HEK293 (cell line): ENCODE data around the gene SMIM7.
A peak's percentile ranks its signal among the peaks of the same experiment; 100 is the strongest.

ENCODE experiments used
- CTCF ChIA-PET: fragments of 350-600 bp; formaldehyde crosslinking; extraction: SDS; loops from one replicate; lab custom pipeline; 2021; ENCODE audit warnings: antibody characterized with exemption; lab: Yijun Ruan, JAX
- POLR2A ChIA-PET: fragments of 300-600 bp; formaldehyde crosslinking; extraction: SDS; loops from one replicate; lab custom pipeline; 2020; ENCODE audit warnings: antibody characterized with exemption, inconsistent platforms; lab: Yijun Ruan, JAX
- H3K27ac ChIP-seq: fragments of 200-500 bp; sonication (Bioruptor generic); 2 replicates; pipeline ENCODE4 v1.5.1; 2014; ENCODE audit warnings: low read depth, low read length, control low read depth, inconsistent platforms; ENCODE audit errors: extremely low read depth
- H3K36me3 ChIP-seq, 2 experiments: fragments of 200-500 bp in 1 of 2; sonication (Bioruptor generic) in 1 of 2; 1 replicate in 1 of 2; 2 replicates in 1 of 2; pipeline ENCODE4 v1.5.1; 2014 to 2017; ENCODE audit warnings: inconsistent platforms in 2 of 2, low read length in 2 of 2; ENCODE audit not compliant: control insufficient read depth in 2 of 2, insufficient read depth in 1 of 2
- H3K4me1 ChIP-seq: fragments of 200-500 bp; sonication (Bioruptor generic); 2 replicates; pipeline ENCODE4 v1.5.1; 2014; ENCODE audit warnings: mild to moderate bottlenecking, low read length, inconsistent platforms; ENCODE audit not compliant: control insufficient read depth, insufficient read depth
- H3K4me3 ChIP-seq: 2 replicates; pipeline ENCODE4 v1.5.1; 2011; ENCODE audit warnings: low read depth, mild to moderate bottlenecking, control low read depth, low read length, moderate library complexity
- H3K9me3 ChIP-seq: fragments of 200-500 bp; sonication (Bioruptor generic); 2 replicates; pipeline ENCODE4 v1.5.1; 2014; ENCODE audit warnings: low read depth, low read length, inconsistent platforms; ENCODE audit not compliant: control insufficient read depth, insufficient read depth
- BCL11B ChIP-seq: fragments of 450-650 bp; formaldehyde crosslinking; IDR thresholded peaks from 2 replicates; pipeline ENCODE4 v1.5.1; 2016; ENCODE audit warnings: low read depth, missing biosample characterization, missing genetic modification characterization
- EGR2 ChIP-seq: fragments of 450-650 bp; formaldehyde crosslinking; IDR thresholded peaks from 2 replicates; pipeline ENCODE4 v1.5.1; 2016; ENCODE audit warnings: low read depth, missing biosample characterization, missing genetic modification characterization
- GLI4 ChIP-seq: fragments of 450-650 bp; formaldehyde crosslinking; IDR thresholded peaks from 2 replicates; pipeline ENCODE4 v1.5.1; 2016; ENCODE audit warnings: missing biosample characterization, missing genetic modification characterization
- KLF7 ChIP-seq: fragments of 450-650 bp; formaldehyde crosslinking; IDR thresholded peaks from 2 replicates; pipeline ENCODE4 v1.5.1; 2016; ENCODE audit warnings: missing biosample characterization, missing genetic modification characterization, borderline replicate concordance
- KLF8 ChIP-seq: fragments of 450-650 bp; formaldehyde crosslinking; IDR thresholded peaks from 2 replicates; pipeline ENCODE4 v1.5.1; 2016; ENCODE audit warnings: missing biosample characterization, missing genetic modification characterization
- PATZ1 ChIP-seq: fragments of 450-650 bp; formaldehyde crosslinking; IDR thresholded peaks from 2 replicates; pipeline ENCODE4 v1.5.1; 2016; ENCODE audit warnings: missing biosample characterization, missing genetic modification characterization
- PRDM6 ChIP-seq: fragments of 450-650 bp; formaldehyde crosslinking; IDR thresholded peaks from 2 replicates; pipeline ENCODE4 v1.5.1; 2017; ENCODE audit warnings: missing biosample characterization, missing genetic modification characterization
- WT1 ChIP-seq: fragments of 450-650 bp; formaldehyde crosslinking; IDR thresholded peaks from 2 replicates; pipeline ENCODE4 v1.5.1; 2016; ENCODE audit warnings: missing biosample characterization, missing genetic modification characterization
- ZBTB10 ChIP-seq: fragments of 450-650 bp; formaldehyde crosslinking; IDR thresholded peaks from 2 replicates; pipeline ENCODE4 v1.5.1; 2016; ENCODE audit warnings: missing biosample characterization, missing genetic modification characterization
- ZFHX2 ChIP-seq: fragments of 450-650 bp; formaldehyde crosslinking; conservative IDR thresholded peaks from 2 replicates; pipeline ENCODE4 v1.5.1; 2016; ENCODE audit warnings: missing biosample characterization, missing genetic modification characterization
- ZNF114 ChIP-seq: fragments of 450-650 bp; formaldehyde crosslinking; IDR thresholded peaks from 2 replicates; pipeline ENCODE4 v1.5.0; 2017; ENCODE audit warnings: missing biosample characterization, missing genetic modification characterization
- ZNF121 ChIP-seq: fragments of 450-650 bp; formaldehyde crosslinking; IDR thresholded peaks from 2 replicates; pipeline ENCODE4 v1.5.1; 2016; ENCODE audit warnings: missing biosample characterization, missing genetic modification characterization
- ZNF146 ChIP-seq: fragments of 450-650 bp; formaldehyde crosslinking; IDR thresholded peaks from 2 replicates; pipeline ENCODE4 v1.5.1; 2016; ENCODE audit warnings: missing biosample characterization, missing genetic modification characterization
- ZNF157 ChIP-seq: fragments of 450-650 bp; formaldehyde crosslinking; IDR thresholded peaks from 2 replicates; pipeline ENCODE4 v1.5.1; 2016; ENCODE audit warnings: missing biosample characterization, missing genetic modification characterization
- ZNF23 ChIP-seq: fragments of 450-650 bp; formaldehyde crosslinking; IDR thresholded peaks from 2 replicates; pipeline ENCODE4 v1.5.1; 2016; ENCODE audit warnings: missing biosample characterization, missing genetic modification characterization, borderline replicate concordance
- ZNF266 ChIP-seq: fragments of 450-650 bp; formaldehyde crosslinking; IDR thresholded peaks from 2 replicates; pipeline ENCODE4 v1.5.1; 2016; ENCODE audit warnings: missing biosample characterization, missing genetic modification characterization, low read depth
- ZNF585B ChIP-seq: fragments of 450-650 bp; formaldehyde crosslinking; IDR thresholded peaks from 2 replicates; pipeline ENCODE4 v1.5.1; 2016; ENCODE audit warnings: missing biosample characterization, missing genetic modification characterization
- ZNF629 ChIP-seq: fragments of 450-650 bp; formaldehyde crosslinking; IDR thresholded peaks from 2 replicates; pipeline ENCODE4 v1.5.1; 2017; ENCODE audit warnings: missing biosample characterization, missing genetic modification characterization
- ZNF654 ChIP-seq: fragments of 450-650 bp; formaldehyde crosslinking; IDR thresholded peaks from 2 replicates; pipeline ENCODE4 v1.5.1; 2016; ENCODE audit warnings: low read depth, missing biosample characterization, missing genetic modification characterization
- ZNF677 ChIP-seq: fragments of 450-650 bp; IDR thresholded peaks from 2 replicates; pipeline ENCODE4 v1.5.0; 2018; ENCODE audit warnings: missing biosample characterization, mild to moderate bottlenecking, missing genetic modification characterization, moderate library complexity
- ZNF701 ChIP-seq: fragments of 450-650 bp; formaldehyde crosslinking; IDR thresholded peaks from 2 replicates; pipeline ENCODE4 v1.5.1; 2016; ENCODE audit warnings: missing biosample characterization, missing genetic modification characterization
- ZNF747 ChIP-seq: fragments of 450-650 bp; formaldehyde crosslinking; IDR thresholded peaks from 2 replicates; pipeline ENCODE4 v1.5.1; 2016; ENCODE audit warnings: missing biosample characterization, missing genetic modification characterization

The SMIM7 gene

DNA sequence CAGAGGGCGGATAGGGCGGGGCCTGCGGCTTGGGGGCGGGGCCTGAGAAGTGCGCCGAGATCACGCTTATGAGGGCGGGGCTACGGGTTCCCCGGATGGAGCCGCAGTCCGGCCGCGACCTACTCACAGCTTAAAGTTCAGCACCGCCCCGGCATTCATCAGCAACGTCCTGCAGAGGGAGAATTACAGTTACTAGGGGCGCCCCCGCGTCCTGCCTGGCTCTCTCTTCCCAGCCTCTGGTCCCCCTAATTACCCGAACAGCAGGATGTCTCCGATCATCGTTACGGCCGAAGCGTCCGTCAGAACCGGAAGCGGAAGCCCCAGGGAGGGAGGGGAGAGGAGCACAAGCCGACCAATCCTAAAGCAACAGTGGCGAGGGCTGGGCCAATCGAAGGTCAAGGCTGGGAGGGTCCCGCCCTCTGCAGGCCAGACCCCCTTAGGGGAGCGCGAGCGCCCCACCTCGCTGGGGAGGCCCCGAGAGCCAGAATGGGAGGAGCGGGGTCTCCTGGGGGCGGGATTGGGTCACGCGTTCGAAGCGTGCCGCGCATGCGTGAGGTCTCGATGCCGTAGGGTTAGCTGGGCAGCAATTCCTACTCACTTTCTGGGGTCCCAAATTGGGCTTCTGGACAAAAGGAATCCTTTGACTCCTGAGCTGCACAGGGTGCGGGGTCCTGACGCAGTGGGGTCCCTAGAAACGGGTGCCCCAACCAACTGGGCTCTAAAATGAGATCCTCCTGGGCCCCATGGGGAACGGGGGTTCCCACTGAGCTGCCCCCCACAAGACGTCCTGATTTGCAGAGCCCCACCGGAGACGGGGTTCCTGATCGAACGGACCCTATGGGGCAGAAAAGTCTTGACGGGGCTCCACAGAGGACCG, at the start of gene SMIM7 (continued):
- 0 out of 2 replicates have a peak, but pooled peaks have one; percentile 22 for TF ChIP-seq ZNF146 (tag by site-specific recombination)

GRCh38 chr19:16703677-16704076, 43.7 kb upstream of the SMIM7 start:
- H3K9me3 ChIP-seq: no peaks in the 10 kb centered on the region
- POLR2A ChIA-PET: no interaction called here
- no peak overlapping the region for H3K27ac ChIP-seq
- no peaks in the 10 kb centered on the region for H3K36me3 ChIP-seq
- peak; percentile 48; the same call in 1 of the 2 replicates for TF ChIP-seq ZNF121 (tag by site-specific recombination)
- TF ChIP-seq PATZ1: no peak
- no peak overlapping the region for H3K4me3 ChIP-seq
- CTCF ChIA-PET: interaction anchor here (0.7 to 3.4 kb wide), 2 partner anchors 11 to 55 kb away, joined by 3 to 16 read pairs; no protein-coding TSS in a partner anchor
- no peaks in the 10 kb centered on the region for H3K4me1 ChIP-seq

DNA sequence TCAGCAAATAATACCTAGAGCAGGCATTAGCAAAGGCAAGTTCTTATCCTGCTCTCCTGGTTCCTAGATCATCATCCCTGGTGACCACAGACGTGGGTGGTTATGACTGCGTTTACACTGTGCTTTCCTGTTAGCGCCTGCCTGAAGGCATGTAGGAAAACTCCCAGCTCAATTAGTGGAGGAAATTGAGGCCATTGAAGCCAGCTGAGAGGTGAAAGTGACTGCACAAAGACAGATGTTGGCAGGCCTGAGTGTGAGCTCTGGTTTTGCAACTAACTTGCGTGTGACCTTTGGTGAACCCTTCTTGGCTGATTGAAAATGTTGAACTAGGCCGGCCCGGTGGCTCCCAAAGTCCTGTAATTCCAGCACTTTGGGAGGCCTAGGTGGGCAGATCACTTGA, 42.2 kb upstream of the SMIM7 start:
- Histone ChIP-seq H3K4me1 (no peaks in the 10 kb centered on the region), H3K9me3 (no peaks in the 10 kb centered on the region), H3K27ac (no peak overlapping the region), H3K4me3 (no peak overlapping the region), H3K36me3 (no peaks in the 10 kb centered on the region)
- TF ChIP-seq ZNF23 (tag by site-specific recombination) (no peak), ZNF654 (tag by site-specific recombination) (no peak), ZFHX2 (tag by site-specific recombination) (peak; percentile 76), ZNF629 (tag by site-specific recombination) (peak; percentile 20; the same call in 1 of the 2 replicates), WT1 (tag by site-specific recombination) (0 out of 2 replicates have a peak, but pooled peaks have one; percentile 15), ZNF114 (no peak), EGR2 (tag by site-specific recombination) (peak; percentile 73), ZNF701 (no peak)
- CTCF ChIA-PET: interaction anchor here (0.7 to 1.0 kb wide), 3 partner anchors 12 to 628 kb away, joined by 3 read pairs; no protein-coding TSS in a partner anchor
- POLR2A ChIA-PET: interaction anchor here (0.6 kb wide), 3 partner anchors 29 to 603 kb away, joined by 3 to 5 read pairs (median 3); no protein-coding TSS in a partner anchor

- Histone ChIP-seq H3K4me1 (no peaks in the 10 kb centered on the region), H3K4me3 (no peak overlapping the region), H3K9me3 (no peaks in the 10 kb centered on the region), H3K36me3 (no peaks in the 10 kb centered on the region), H3K27ac (no peak overlapping the region)
- TF ChIP-seq ZNF585B (tag by site-specific recombination) (no peak), GLI4 (no peak), KLF8 (no peak), PRDM6 (tag by site-specific recombination) (no peak), ZBTB10 (tag by site-specific recombination) (no peak), ZNF266 (no peak), BCL11B (no peak), ZNF157 (tag by site-specific recombination) (no peak), ZNF677 (tag by site-specific recombination) (no peak), KLF7 (tag by site-specific recombination) (no peak), ZNF747 (tag by site-specific recombination) (no peak)
- CTCF ChIA-PET: interaction anchor here (0.6 to 0.7 kb wide), 2 partner anchors 90 to 322 kb away, joined by 3 read pairs; no protein-coding TSS in a partner anchor
- POLR2A ChIA-PET: no interaction called here
Observed at GRCh38 chr19:16698914-16699313, 39.0 kb upstream of the SMIM7 start.
